IMR-90 (cell line): Measurements from ENCODE around the gene NT5M.

Experiments
- CEBPB ChIP-seq: IDR thresholded peaks from 2 replicates; pipeline ENCODE4 v1.6.1; 2012; ENCODE audit warnings: low read depth, low read length, improper control_type of control experiment
- CTCF ChIP-seq: conservative IDR thresholded peaks from 2 replicates; pipeline ENCODE4 v1.5.1; 2012; ENCODE audit warnings: mild to moderate bottlenecking, low read depth, low read length, improper control_type of control experiment
- ELK1 ChIP-seq: fragments of 150-350 bp; IDR thresholded peaks from 2 replicates; pipeline ENCODE4 v1.6.1; 2016; ENCODE audit warnings: low read depth, mild to moderate bottlenecking, low read length, moderate library complexity, borderline replicate concordance
- FOS ChIP-seq: fragments of 150-350 bp; IDR thresholded peaks from 2 replicates; pipeline ENCODE4 v1.6.1; 2016; ENCODE audit warnings: low read depth, low read length
- MXI1 ChIP-seq: IDR thresholded peaks from 2 replicates; pipeline ENCODE4 v1.6.1; 2012; ENCODE audit warnings: low read depth, mild to moderate bottlenecking, low read length, moderate library complexity, borderline replicate concordance
- NFE2L2 ChIP-seq: fragments of 150-350 bp; IDR thresholded peaks from 2 replicates; pipeline ENCODE4 v1.6.1; 2016; ENCODE audit warnings: low read depth, mild to moderate bottlenecking, low read length
- POLR2A ChIP-seq: IDR thresholded peaks from 2 replicates; pipeline ENCODE4 v1.6.1; 2012; ENCODE audit warnings: mild to moderate bottlenecking, low read depth, low read length
- RAD21 ChIP-seq: IDR thresholded peaks from 2 replicates; pipeline ENCODE4 v1.6.1; 2012; ENCODE audit warnings: low read length, improper control_type of control experiment
- RCOR1 ChIP-seq: IDR thresholded peaks from 2 replicates; pipeline ENCODE4 v1.6.1; 2012; ENCODE audit warnings: mild to moderate bottlenecking, low read length, improper control_type of control experiment; ENCODE audit not compliant: insufficient replicate concordance
- RFX5 ChIP-seq: IDR thresholded peaks from 2 replicates; pipeline ENCODE4 v1.8.0; 2012; ENCODE audit warnings: low read depth, mild to moderate bottlenecking, low read length, moderate library complexity
- SMC3 ChIP-seq: fragments of 150-350 bp; IDR thresholded peaks from 2 replicates; pipeline ENCODE4 v1.6.1; 2016; ENCODE audit warnings: low read depth, mild to moderate bottlenecking, antibody characterized with exemption, low read length, moderate library complexity
- USF2 ChIP-seq: fragments of 150-350 bp; IDR thresholded peaks from 2 replicates; pipeline ENCODE4 v1.6.1; 2017; ENCODE audit warnings: mild to moderate bottlenecking, antibody characterized with exemption, low read length, low read depth

GRCh38 chr17:17342242-17342945, 39.2 kb downstream of the NT5M start:
- no peak for TF ChIP-seq POLR2A
- no peak for TF ChIP-seq CTCF
- no peak for TF ChIP-seq ELK1
- TF ChIP-seq MXI1, result no peak
- TF ChIP-seq RAD21, result no peak
- no peak for TF ChIP-seq SMC3
- no peak for TF ChIP-seq RFX5
- TF ChIP-seq RCOR1, result no peak
- no peak for TF ChIP-seq NFE2L2
- TF ChIP-seq USF2, result no peak
- TF ChIP-seq FOS, result no peak
- TF ChIP-seq CEBPB, result no peak
